RKO (cell line): ENCODE measurements around the gene AKR1C4.
"Not testable (repeated sequence)": the region's sequence is repeated elsewhere in the genome, so short reads cannot be mapped to it uniquely, and the experiment has no call there.

Source experiments
- DNase-seq: peaks from one replicate; pipeline ENCODE4 v3.0.0-alpha.2; 2016; ENCODE audit warnings: low spot score

Gene AKR1C4

GRCh38 chr10:5196702-5197113, at the start of gene AKR1C4:
Gene AKR1C4, plus strand, starts transcription at chr10:5196837. Its CDS starts 31 bp downstream, at chr10:5196868.
- DNase-seq = no peak

GRCh38 chr10:5146920-5147254, 49.8 kb upstream of the AKR1C4 start:
- no peak for DNase-seq

GRCh38 chr10:5147255-5147980, 49.2 kb upstream of the AKR1C4 start:
- no peak for DNase-seq

GRCh38 chr10:5147981-5148677, 48.5 kb upstream of the AKR1C4 start:
- DNase-seq = no peak

- DNase-seq = no peak
Observed at GRCh38 chr10:5148678-5149032, 48.0 kb upstream of the AKR1C4 start.

GRCh38 chr10:5151076-5151475, 45.6 kb upstream of the AKR1C4 start:
- DNase-seq = no peak

GRCh38 chr10:5155951-5156350, 40.7 kb upstream of the AKR1C4 start:
- no peak for DNase-seq

GRCh38 chr10:5157501-5157900, 39.1 kb upstream of the AKR1C4 start:
- no peak for DNase-seq

GRCh38 chr10:5159126-5159525, 37.5 kb upstream of the AKR1C4 start:
- DNase-seq = peak; percentile 24

- no peak for DNase-seq
Observed at GRCh38 chr10:5163487-5163886, 33.1 kb upstream of the AKR1C4 start.

- no peak for DNase-seq
Observed at GRCh38 chr10:5165738-5166137, 30.9 kb upstream of the AKR1C4 start.

- DNase-seq = no peak
Observed at GRCh38 chr10:5168897-5169420, 27.7 kb upstream of the AKR1C4 start.

- DNase-seq = not testable (repeated sequence)
Observed at GRCh38 chr10:5175581-5175980, 21.1 kb upstream of the AKR1C4 start.

GRCh38 chr10:5180503-5180902, 16.1 kb upstream of the AKR1C4 start:
- DNase-seq = not testable (repeated sequence)

- no peak for DNase-seq
Observed at GRCh38 chr10:5183923-5184322, 12.7 kb upstream of the AKR1C4 start.

- no peak for DNase-seq
Observed at GRCh38 chr10:5184987-5185775, 11.5 kb upstream of the AKR1C4 start, which contains the start of gene AKR1C8. Gene AKR1C8, minus strand, starts transcription at chr10:5185150. Its CDS starts 46 bp downstream, at chr10:5185104.

GRCh38 chr10:5187867-5188266, 8.8 kb upstream of the AKR1C4 start:
- DNase-seq = no peak

GRCh38 chr10:5188358-5188757, 8.3 kb upstream of the AKR1C4 start:
- no peak for DNase-seq

GRCh38 chr10:5194431-5194830, 2.2 kb upstream of the AKR1C4 start:
- DNase-seq = no peak

- no peak for DNase-seq
Observed at GRCh38 chr10:5195727-5196374, 786 bp upstream of the AKR1C4 start.

- peak; percentile 21 for DNase-seq
Observed at GRCh38 chr10:5198386-5198785, 1.7 kb downstream of the AKR1C4 start.

GRCh38 chr10:5199398-5199797, 2.8 kb downstream of the AKR1C4 start:
- no peak for DNase-seq
